HL-60/S4 treated with retinoic acid at 250 ng/mL for 4 days and 3 days (cell line): ENCODE data around the gene PCDHGB3.
"Not testable (repeated sequence)": the region's sequence is repeated elsewhere in the genome, so short reads cannot be mapped to it uniquely, and the experiment has no call there.

Source experiments
- in situ Hi-C: fragments of 300-500 bp; cut with MboI; formaldehyde crosslinking; loops from 2 replicates; pipeline ENCODE4 v1.7.0; 2022; ENCODE audit warnings: low sequenced_read_pairs

Gene PCDHGB3

GRCh38 chr5:141369994-141370848 lies at the start of gene PCDHGB3:
TSS of gene PCDHGB3 (plus strand) at chr5:141370242. CDS start at chr5:141370395, 153 bp downstream.
- in situ Hi-C loops: no loop called here

- in situ Hi-C loops: no loop called here
Measured at GRCh38 chr5:141322261-141322660, 47.8 kb upstream of the PCDHGB3 start.

DNA sequence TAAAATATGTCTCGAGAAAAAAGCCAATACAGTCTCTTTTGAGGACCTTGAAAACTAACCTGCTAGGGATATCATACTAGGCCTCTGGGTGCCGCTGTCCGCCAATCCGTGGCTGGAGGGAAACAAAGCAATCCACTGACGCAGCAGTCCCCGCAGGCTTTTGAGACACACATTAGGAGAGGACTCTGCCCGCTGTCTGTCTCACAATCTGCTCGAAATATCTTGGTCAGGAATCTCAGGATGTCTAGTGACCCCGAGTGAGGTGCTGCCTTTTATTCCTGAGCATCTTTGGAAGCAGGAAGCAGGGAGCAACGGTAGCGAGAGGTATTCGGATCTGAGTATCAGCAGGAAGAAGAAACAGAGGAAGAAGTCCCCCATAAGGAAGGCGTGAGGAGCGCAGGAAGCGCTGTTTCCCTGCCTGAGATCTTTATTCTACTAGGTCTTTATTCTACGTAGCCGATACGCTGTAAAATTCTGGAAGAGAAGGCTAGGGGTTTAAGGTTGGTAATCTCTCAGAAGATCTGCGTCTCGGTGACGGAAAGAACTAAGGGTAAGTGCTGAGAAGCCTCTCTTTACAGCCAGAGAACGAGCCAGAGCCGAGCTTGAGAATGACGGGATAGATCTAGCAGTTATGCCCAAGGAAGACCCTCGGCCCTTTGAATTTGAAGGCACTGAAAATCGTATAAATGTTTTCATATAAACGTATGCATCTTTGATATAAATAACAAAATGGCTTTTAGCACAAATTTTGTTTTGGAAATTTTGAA lies 43.8 kb upstream of the PCDHGB3 start:
- in situ Hi-C loops: no loop called here

DNA sequence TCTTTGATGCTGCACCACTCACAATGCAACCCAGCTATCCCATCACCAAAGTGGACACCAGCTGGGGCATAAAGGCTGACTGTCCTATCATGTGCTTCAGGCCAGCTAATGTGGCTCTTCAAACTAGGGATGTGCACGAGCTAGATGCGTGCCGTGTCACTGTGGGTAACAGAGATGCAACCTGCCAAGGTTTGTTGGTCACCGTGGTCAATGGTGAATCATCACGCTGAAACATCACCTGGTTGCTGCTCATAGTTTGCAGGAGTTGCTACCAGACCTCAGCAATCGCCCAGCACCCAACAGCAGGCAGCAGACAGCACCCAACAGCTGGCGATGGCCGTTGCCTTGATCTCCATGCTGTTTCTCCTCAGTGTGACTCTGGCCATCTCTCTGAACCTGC lies 41.8 kb upstream of the PCDHGB3 start:
- in situ Hi-C loops: no loop called here

DNA sequence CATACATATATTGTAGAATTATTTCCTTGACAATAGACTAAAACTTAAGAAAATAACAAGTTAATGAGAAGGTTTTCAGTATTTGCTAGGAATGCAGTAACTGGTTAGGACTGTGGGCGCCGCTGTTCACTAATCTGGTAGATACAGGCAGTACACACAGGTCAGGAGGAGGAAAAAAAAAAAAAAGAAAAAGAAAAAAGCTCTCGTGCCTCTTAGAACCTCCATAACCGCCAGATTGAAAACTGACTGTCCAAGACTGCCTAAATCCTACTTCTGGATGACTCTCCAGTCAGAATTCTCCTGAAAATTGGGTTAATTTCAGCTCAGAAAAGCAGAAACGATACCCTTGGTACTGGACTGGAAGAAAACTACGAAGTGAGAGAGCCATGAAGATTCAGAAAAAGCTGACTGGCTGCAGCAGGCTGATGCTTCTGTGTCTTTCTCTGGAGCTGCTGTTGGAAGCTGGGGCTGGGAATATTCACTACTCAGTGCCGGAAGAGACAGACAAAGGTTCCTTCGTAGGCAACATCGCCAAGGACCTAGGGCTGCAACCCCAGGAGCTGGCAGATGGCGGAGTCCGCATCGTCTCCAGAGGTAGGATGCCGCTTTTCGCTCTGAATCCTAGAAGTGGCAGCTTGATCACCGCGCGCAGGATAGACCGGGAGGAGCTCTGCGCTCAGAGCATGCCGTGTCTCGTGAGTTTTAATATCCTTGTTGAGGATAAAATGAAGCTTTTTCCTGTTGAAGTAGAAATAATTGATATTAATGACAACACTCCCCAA lies 39.6 kb upstream of the PCDHGB3 start, which contains the start of gene PCDHGA1:
Gene PCDHGA1 (plus strand): TSS at position 216 of the 782 bp plus-strand sequence.
- in situ Hi-C loops: no loop called here

DNA sequence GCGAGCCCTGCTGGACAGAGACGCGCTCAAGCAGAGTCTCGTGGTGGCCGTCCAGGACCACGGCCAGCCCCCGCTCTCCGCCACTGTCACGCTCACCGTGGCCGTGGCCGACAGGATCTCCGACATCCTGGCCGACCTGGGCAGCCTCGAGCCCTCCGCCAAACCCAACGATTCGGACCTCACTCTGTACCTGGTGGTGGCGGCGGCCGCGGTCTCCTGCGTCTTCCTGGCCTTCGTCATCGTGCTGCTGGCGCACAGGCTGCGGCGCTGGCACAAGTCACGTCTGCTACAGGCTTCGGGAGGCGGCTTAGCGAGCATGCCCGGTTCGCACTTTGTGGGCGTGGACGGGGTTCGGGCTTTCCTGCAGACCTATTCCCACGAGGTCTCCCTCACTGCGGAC lies 37.5 kb upstream of the PCDHGB3 start:
- in situ Hi-C loops: not testable (repeated sequence)

DNA sequence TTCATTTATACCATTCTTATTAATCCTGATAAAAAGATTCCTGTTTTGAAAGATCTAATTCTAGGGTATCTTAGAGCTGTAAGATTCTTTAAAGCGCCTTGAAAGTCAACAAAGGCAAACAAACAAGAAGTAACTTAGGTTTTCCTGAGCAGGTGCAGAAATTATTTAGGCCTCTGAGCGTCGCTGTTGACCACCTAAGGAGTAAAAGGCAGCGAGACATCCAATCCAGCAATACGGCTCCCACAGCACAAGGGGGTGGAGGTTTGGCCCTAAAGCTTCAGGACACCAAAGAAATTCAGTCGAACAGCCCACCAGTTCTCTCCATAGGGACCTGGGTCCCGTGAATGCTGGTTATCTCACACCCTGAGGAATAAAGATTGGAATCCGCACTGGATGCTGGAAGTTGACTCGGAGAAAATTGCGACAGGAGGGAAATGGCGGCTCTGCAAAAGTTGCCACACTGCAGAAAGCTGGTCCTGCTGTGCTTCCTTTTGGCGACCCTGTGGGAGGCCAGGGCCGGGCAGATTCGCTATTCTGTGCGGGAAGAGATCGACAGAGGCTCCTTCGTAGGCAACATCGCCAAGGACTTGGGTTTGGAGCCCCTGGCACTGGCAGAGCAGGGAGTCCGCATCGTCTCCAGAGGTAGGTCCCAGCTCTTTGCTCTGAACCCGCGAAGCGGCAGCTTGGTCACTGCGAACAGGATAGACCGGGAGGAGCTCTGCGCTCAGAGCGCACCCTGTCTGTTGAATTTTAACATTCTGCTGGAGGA lies 31.3 kb upstream of the PCDHGB3 start, which contains the start of gene PCDHGA2:
Gene PCDHGA2 (plus strand): TSS at position 223 of the 769 bp plus-strand sequence.
- in situ Hi-C loops: no loop called here

DNA sequence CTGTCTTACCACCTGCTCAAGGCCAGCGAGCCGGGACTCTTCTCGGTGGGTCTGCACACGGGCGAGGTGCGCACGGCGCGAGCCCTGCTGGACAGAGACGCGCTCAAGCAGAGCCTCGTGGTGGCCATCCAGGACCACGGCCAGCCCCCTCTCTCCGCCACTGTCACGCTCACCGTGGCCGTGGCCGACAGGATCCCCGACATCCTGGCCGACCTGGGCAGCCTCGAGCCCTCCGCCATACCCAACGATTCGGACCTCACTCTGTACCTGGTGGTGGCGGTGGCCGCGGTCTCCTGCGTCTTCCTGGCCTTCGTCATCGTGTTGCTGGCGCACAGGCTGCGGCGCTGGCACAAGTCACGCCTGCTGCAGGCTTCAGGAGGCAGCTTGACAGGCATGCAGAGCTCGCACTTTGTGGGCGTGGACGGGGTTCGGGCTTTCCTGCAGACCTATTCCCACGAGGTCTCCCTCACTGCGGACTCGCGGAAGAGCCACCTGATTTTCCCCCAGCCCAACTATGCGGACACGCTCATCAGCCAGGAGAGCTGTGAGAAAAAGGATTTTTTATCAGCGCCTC lies 29.2 kb upstream of the PCDHGB3 start:
- in situ Hi-C loops: not testable (repeated sequence)

GRCh38 chr5:141342773-141343172 lies 27.3 kb upstream of the PCDHGB3 start:
- in situ Hi-C loops: no loop called here

GRCh38 chr5:141343242-141343952 lies 26.6 kb upstream of the PCDHGB3 start, which contains the start of gene PCDHGA3:
TSS of gene PCDHGA3 (plus strand) at chr5:141343829. CDS start at chr5:141344034, 205 bp downstream.
- in situ Hi-C loops: no loop called here

DNA sequence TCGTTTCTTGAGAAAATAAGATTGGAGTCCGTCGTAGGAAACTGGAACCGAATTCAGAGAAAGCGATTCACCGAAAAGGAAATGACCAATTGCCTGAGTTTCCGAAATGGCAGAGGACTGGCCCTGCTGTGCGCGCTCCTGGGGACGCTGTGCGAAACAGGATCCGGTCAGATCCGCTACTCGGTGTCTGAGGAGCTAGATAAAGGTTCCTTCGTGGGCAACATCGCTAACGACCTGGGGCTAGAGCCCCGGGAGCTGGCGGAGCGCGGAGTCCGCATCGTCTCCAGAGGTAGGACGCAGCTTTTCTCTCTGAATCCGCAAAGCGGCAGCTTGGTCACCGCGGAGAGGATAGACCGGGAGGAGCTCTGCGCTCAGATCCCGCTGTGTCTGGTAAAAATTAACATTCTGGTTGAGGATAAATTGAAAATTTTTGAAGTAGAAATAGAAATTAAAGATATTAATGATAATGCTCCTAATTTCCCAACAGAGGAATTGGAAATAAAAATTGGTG lies 26.0 kb upstream of the PCDHGB3 start:
- in situ Hi-C loops: no loop called here

GRCh38 chr5:141345327-141345726 lies 24.7 kb upstream of the PCDHGB3 start:
- in situ Hi-C loops: no loop called here

GRCh38 chr5:141346017-141346416 lies 24.0 kb upstream of the PCDHGB3 start:
- in situ Hi-C loops: not testable (repeated sequence)

DNA sequence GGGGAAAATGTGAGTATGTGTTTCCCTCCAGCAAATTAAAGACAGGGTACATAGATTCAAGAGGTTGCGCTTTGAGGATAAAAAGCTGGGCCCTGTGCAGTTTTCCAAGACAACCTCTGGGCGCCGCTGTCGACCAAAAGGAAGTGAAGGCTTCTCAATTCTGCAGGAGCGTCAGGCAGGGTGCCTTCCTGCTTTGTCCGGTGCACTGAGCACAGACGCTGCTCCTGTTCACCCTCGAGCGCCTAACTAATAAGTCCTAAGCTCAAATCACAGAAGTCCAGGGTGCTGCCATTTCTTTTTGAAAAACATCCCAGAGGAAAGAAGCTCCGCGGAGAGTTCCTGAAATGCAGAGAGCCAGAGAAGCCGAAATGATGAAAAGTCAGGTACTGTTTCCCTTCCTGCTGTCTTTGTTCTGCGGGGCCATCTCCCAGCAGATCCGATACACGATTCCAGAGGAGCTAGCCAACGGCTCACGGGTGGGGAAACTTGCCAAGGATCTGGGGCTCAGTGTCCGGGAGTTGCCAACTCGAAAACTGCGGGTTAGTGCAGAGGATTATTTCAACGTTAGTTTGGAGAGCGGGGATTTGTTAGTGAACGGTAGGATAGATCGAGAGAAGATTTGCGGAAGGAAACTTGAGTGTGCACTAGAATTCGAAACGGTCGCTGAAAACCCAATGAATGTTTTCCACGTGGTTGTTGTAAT lies 20.0 kb upstream of the PCDHGB3 start, which contains the start of gene PCDHGB1:
Gene PCDHGB1 (plus strand): TSS at position 183 of the 703 bp plus-strand sequence. CDS start 162 bp downstream, at position 345.
- in situ Hi-C loops: no loop called here

DNA sequence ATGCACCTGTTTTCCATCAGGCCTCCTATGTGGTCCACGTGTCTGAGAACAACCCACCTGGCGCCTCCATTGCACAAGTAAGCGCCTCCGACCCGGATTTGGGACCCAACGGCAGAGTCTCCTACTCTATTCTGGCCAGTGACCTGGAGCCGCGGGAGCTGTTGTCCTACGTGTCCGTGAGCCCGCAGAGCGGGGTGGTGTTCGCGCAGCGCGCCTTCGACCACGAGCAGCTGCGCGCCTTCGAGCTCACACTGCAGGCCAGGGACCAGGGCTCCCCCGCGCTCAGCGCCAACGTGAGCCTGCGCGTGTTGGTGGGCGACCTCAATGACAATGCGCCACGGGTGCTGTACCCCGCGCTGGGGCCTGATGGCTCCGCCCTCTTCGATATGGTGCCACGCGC lies 18.5 kb upstream of the PCDHGB3 start:
- in situ Hi-C loops: no loop called here

DNA sequence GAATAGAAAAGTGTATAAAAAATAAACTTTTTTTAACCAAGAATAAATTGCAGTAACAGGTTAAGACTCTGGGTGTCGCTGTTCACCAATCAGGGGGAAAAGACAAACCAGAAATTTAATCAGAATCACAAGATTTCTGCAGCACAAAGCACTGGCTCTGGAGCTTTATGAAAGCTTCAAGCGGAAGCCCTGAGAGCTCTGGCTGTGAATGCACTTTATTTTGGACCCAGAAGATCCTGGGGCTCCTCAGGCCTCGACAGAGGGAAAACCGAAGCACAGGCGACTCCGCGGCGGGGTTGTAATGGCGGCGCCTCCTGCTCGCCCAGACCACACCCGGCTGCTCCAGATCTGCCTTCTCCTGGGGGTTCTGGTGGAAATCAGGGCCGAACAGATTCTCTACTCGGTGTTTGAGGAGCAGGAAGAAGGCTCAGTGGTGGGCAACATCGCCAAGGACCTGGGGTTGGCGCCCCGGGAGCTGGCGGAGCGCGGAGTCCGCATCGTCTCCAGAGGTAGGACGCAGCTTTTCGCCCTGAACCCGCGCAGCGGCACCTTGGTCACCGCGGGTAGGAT lies 15.1 kb upstream of the PCDHGB3 start, which contains the start of gene PCDHGA4:
Gene PCDHGA4 (plus strand): TSS at position 122 of the 570 bp plus-strand sequence. CDS start 87 bp downstream, at position 209.
- in situ Hi-C loops: no loop called here

DNA sequence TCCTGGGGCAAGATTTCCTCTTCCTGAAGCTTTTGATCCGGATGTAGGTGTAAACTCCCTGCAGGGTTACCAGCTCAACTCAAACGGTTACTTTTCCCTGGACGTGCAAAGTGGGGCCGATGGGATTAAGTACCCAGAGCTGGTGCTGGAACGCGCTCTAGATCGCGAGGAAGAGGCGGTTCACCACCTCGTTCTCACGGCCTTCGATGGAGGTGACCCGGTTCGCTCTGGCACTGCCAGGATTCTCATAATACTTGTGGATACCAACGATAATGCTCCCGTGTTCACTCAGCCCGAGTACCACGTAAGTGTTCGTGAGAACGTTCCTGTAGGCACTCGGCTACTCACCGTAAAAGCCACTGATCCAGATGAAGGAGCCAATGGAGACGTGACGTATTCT lies 14.4 kb upstream of the PCDHGB3 start:
- in situ Hi-C loops: no loop called here

GRCh38 chr5:141356133-141356532 lies 13.9 kb upstream of the PCDHGB3 start:
- in situ Hi-C loops: no loop called here
